Natural killer cell (primary cell): ENCODE data around the gene DMBT1. TPM values are rescaled to one million over a fixed set of nuclear protein-coding genes. Genes with fewer than 3 reads are reported as not detected.
"Not testable (repeated sequence)": the region's sequence is repeated elsewhere in the genome, so short reads cannot be mapped to it uniquely, and the experiment has no call there.

Experiments used
- ATAC-seq, 3 donors: fragments of 150-1000 bp in 2 of 3; fragments of 200-7000 bp in 1 of 3; cut with Tn5 transposase; 1 replicate in 1 of 3; 2 replicates in 2 of 3; pipeline ENCODE4 v1.10.0; 2021; ENCODE audit warnings: mild to moderate bottlenecking in 2 of 3, moderate library complexity in 2 of 3
- DNase-seq, 2 donors: peaks; one replicate each; pipeline versions ENCODE4 v3.0.0 to v3.0.0-alpha.2; 2013 to 2021; ENCODE audit warnings: mixed read lengths in 1 of 2
- H3K27ac ChIP-seq: one replicate; pipeline ENCODE4 v1.5.1; 2013; ENCODE audit warnings: mild to moderate bottlenecking, low read length
- H3K27me3 ChIP-seq: one replicate; pipeline ENCODE4 v1.6.1; 2013; ENCODE audit warnings: low read length; ENCODE audit not compliant: control insufficient read depth, insufficient read depth
- H3K36me3 ChIP-seq: one replicate; pipeline ENCODE4 v1.6.1; 2013; ENCODE audit warnings: low read length; ENCODE audit not compliant: control insufficient read depth, insufficient read depth
- H3K4me1 ChIP-seq: one replicate; pipeline ENCODE4 v1.6.1; 2013; ENCODE audit warnings: low read length; ENCODE audit not compliant: control insufficient read depth, insufficient read depth
- H3K4me3 ChIP-seq: one replicate; pipeline ENCODE4 v1.5.1; 2013; ENCODE audit warnings: low read length
- H3K9me3 ChIP-seq: one replicate; pipeline ENCODE4 v1.6.1; 2013; ENCODE audit warnings: low read length; ENCODE audit not compliant: control insufficient read depth, insufficient read depth
- H3K27ac Mint-ChIP-seq, 2 donors: one replicate each; pipeline ENCODE4 v1.8.0; 2022; ENCODE audit warnings: mild to moderate bottlenecking in 2 of 2, mixed read lengths in 2 of 2, moderate library complexity in 1 of 2
- H3K27me3 Mint-ChIP-seq, 2 donors: one replicate each; pipeline ENCODE4 v1.8.0; 2022; ENCODE audit warnings: low read depth in 2 of 2, mixed read lengths in 2 of 2
- H3K36me3 Mint-ChIP-seq: one replicate; pipeline ENCODE4 v1.8.0; 2022; ENCODE audit warnings: mixed read lengths
- H3K4me1 Mint-ChIP-seq, 2 donors: one replicate each; pipeline ENCODE4 v1.8.0; 2022; ENCODE audit warnings: mixed read lengths in 2 of 2
- H3K4me3 Mint-ChIP-seq: one replicate; pipeline ENCODE4 v1.8.0; 2022; ENCODE audit warnings: mild to moderate bottlenecking, moderate library complexity, mixed read lengths
- H3K9me3 Mint-ChIP-seq, 2 donors: one replicate each; pipeline ENCODE4 v1.8.0; 2022; ENCODE audit warnings: mixed read lengths in 2 of 2
- CTCF ChIP-seq: fragments of 200-600 bp; IDR thresholded peaks from one replicate; pipeline ENCODE4 v1.8.0; 2022; ENCODE audit warnings: antibody characterized with exemption
- WGBS: methylation state at CpG from one replicate; pipeline ENCODE4 v1.1.7; 2013; ENCODE audit warnings: missing lambda C conversion rate; ENCODE audit not compliant: insufficient coverage; 5-methylcytosine and 5-hydroxymethylcytosine counted together
- intact Hi-C: fragments of 100-400 bp; cut with micrococcal nuclease; formaldehyde crosslinking; loops from one replicate; pipeline ENCODE4 v1.14.2; 2022
- total RNA-seq, 4 donors: library from RNA; stranded (reverse); fragments of 120-200 nt in 1 of 4; gene quantifications; one replicate each; pipeline versions ENCODE4 v1.2.3 to v1.2.4, GENCODE V29; 2013 to 2022

The DMBT1 gene
- total RNA-seq, 3 donors from 2014 or later (not counting 1 experiment from before 2014, with no cell fraction given), result not detected

GRCh38 chr10:122592161-122592560 lies 31.6 kb downstream of the DMBT1 start:
- no peaks in the 10 kb centered on the region for H3K4me1 Mint-ChIP-seq
- no peaks in the 10 kb centered on the region for H3K36me3 Mint-ChIP-seq
- no peak for TF ChIP-seq CTCF
- no peak overlapping the region for H3K27ac ChIP-seq
- H3K4me1 ChIP-seq, result no peaks in the 10 kb centered on the region
- H3K9me3 Mint-ChIP-seq, result no peaks in the 10 kb centered on the region
- 77% methylated on average over 10 of the region's 10 CpGs for WGBS
- H3K4me3 ChIP-seq, result no peak overlapping the region
- H3K9me3 ChIP-seq, result no peaks in the 10 kb centered on the region
- intact Hi-C loops, result no loop called here
- H3K36me3 ChIP-seq, result no peaks in the 10 kb centered on the region
- H3K27me3 ChIP-seq, result no peaks in the 10 kb centered on the region
- no peak for DNase-seq
- no peak overlapping the region for H3K4me3 Mint-ChIP-seq
- ATAC-seq, result no peak
- H3K27me3 Mint-ChIP-seq, result peaks cover 0 to 3% of the 10 kb centered on the region in 2 donors
- H3K27ac Mint-ChIP-seq, result no peak overlapping the region

- Histone ChIP-seq H3K36me3 (no peaks in the 10 kb centered on the region), H3K27me3 (no peaks in the 10 kb centered on the region), H3K27ac (no peak overlapping the region), H3K4me3 (no peak overlapping the region), H3K9me3 (no peaks in the 10 kb centered on the region), H3K4me1 (no peaks in the 10 kb centered on the region)
- DNase-seq, result no peak
- peaks cover 0 to 12% of the 10 kb centered on the region in 2 donors for H3K27me3 Mint-ChIP-seq
- intact Hi-C loops, result no loop called here
- H3K27ac Mint-ChIP-seq, result no peak overlapping the region
- ATAC-seq, result no peak
- no peak for TF ChIP-seq CTCF
- WGBS, result 69% methylated on average over 10 of the region's 10 CpGs
- H3K9me3 Mint-ChIP-seq, result no peaks in the 10 kb centered on the region
- H3K4me3 Mint-ChIP-seq, result no peak overlapping the region
- no peaks in the 10 kb centered on the region for H3K36me3 Mint-ChIP-seq
- no peaks in the 10 kb centered on the region for H3K4me1 Mint-ChIP-seq
These were observed 57.1 kb downstream of the DMBT1 start for GRCh38 chr10:122617476-122618270.

GRCh38 chr10:122618461-122619165 lies 58.1 kb downstream of the DMBT1 start:
- intact Hi-C loops, result no loop called here

GRCh38 chr10:122620961-122621360 lies 60.4 kb downstream of the DMBT1 start:
- H3K27me3 ChIP-seq, ATAC-seq, H3K27ac Mint-ChIP-seq, H3K4me3 ChIP-seq, H3K4me1 Mint-ChIP-seq, H3K9me3 Mint-ChIP-seq, intact Hi-C loops, H3K36me3 ChIP-seq, H3K9me3 ChIP-seq, H3K36me3 Mint-ChIP-seq, DNase-seq, H3K4me3 Mint-ChIP-seq, H3K27ac ChIP-seq, H3K4me1 ChIP-seq: not testable (repeated sequence)
- WGBS, result 87% methylated on average over 8 of the region's 8 CpGs
- peaks cover 0 to 20% of the 10 kb centered on the region in 2 donors for H3K27me3 Mint-ChIP-seq

More at GRCh38 chr10:122618461-122619165, 58.1 kb downstream of the DMBT1 start:
- Histone ChIP-seq H3K27ac (no peak overlapping the region), H3K36me3 (no peaks in the 10 kb centered on the region), H3K4me3 (no peak overlapping the region), H3K27me3 (no peaks in the 10 kb centered on the region), H3K4me1 (no peaks in the 10 kb centered on the region), H3K9me3 (no peaks in the 10 kb centered on the region)
- Mint-ChIP-seq H3K36me3 (no peaks in the 10 kb centered on the region), H3K27ac (no peak overlapping the region), H3K9me3 (no peaks in the 10 kb centered on the region), H3K4me3 (no peak overlapping the region), H3K4me1 (no peaks in the 10 kb centered on the region), H3K27me3 (peaks cover 0 to 12% of the 10 kb centered on the region in 2 donors)
- WGBS, result 73% methylated on average over 5 of the region's 5 CpGs
- no peak for ATAC-seq
- no peak for DNase-seq
- no peak for TF ChIP-seq CTCF
